Transverse colon (tissue), 4 donors: ENCODE measurements around the gene ABHD12.

ENCODE experiments used
- CTCF ChIP-seq, 5 experiments: fragments of 200-600 bp in 3 of 5; fragments of 450-650 bp in 2 of 5; sonication (generic) in 3 of 5; IDR thresholded peaks; 1 replicate in 2 of 5; 2 replicates in 3 of 5; pipeline ENCODE4 v1.5.1; 2016 to 2017; ENCODE audit warnings: antibody characterized with exemption in 5 of 5, inconsistent platforms in 3 of 5, mild to moderate bottlenecking in 2 of 5, moderate library complexity in 1 of 5
- EP300 ChIP-seq: sonication (generic); formaldehyde crosslinking; IDR thresholded peaks from one replicate; pipeline ENCODE4 v1.6.1; 2017; ENCODE audit warnings: antibody characterized with exemption, low read depth
- POLR2A ChIP-seq: fragments of 450-650 bp; IDR thresholded peaks from one replicate; pipeline ENCODE4 v1.6.1; 2016; ENCODE audit warnings: antibody characterized with exemption, mild to moderate bottlenecking, moderate library complexity
- POLR2AphosphoS5 ChIP-seq, 3 donors: sonication (generic); formaldehyde crosslinking; IDR thresholded peaks; one replicate each; pipeline ENCODE4 v1.6.1; 2016; ENCODE audit warnings: antibody characterized with exemption in 3 of 3

GRCh38 chr20:25317351-25318075 is 73.1 kb downstream of the ABHD12 start:
- TF ChIP-seq CTCF (IDR thresholded peaks at IDR 0.05) (no peak), POLR2A (no peak), POLR2AphosphoS5 (IDR thresholded peaks at IDR 0.05) (no peak), EP300 (no peak)
